ENCODE measurements around the gene CNKSR3. TPM values are rescaled to one million over a fixed set of nuclear protein-coding genes. Genes with fewer than 3 reads are reported as not detected.

Gene CNKSR3
- total RNA-seq, 2 donors from 2014 or later = 9.3 to 13.2 TPM

DNA sequence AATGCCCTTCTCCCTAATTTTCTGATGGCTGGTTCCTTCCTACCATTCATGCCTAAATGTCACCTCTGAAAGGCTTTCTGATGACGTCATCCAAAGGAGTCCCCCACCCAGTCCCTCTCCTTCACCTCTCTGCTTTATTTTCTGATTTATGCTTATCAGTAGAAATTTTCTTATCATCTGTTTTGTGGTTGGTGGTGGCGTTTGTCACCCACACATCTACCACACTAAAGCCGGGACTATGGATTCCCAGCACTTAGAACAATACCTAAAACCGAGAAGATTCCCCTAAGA lies 9.0 kb downstream of the CNKSR3 start:
- no peaks in the 10 kb centered on the region for H3K27me3 ChIP-seq
- H3K36me3 ChIP-seq (replicated peaks in 1 of 2; ENCODE audit: insufficient read depth in 1 of 2, low read depth in 2 of 2) = no peaks in the 10 kb centered on the region
- H3K4me3 ChIP-seq = no peak overlapping the region
- intact Hi-C loops (cut with DNase I) = loop anchor here (10.0 kb wide), 1 partner anchor 87 kb away; no protein-coding TSS in a partner anchor
- WGBS, 2 donors = 58 to 66% methylated on average over 4 of the region's 4 CpGs
- H3K27ac ChIP-seq = peak overlapping the region in 2 of 4 donors; percentile 7 to 20
- no peaks in the 10 kb centered on the region for H3K9me3 ChIP-seq
- no peak for DNase-seq
- no peak for TF ChIP-seq POLR2A (IDR thresholded peaks at IDR 0.05)
- TF ChIP-seq, protein P1, sequence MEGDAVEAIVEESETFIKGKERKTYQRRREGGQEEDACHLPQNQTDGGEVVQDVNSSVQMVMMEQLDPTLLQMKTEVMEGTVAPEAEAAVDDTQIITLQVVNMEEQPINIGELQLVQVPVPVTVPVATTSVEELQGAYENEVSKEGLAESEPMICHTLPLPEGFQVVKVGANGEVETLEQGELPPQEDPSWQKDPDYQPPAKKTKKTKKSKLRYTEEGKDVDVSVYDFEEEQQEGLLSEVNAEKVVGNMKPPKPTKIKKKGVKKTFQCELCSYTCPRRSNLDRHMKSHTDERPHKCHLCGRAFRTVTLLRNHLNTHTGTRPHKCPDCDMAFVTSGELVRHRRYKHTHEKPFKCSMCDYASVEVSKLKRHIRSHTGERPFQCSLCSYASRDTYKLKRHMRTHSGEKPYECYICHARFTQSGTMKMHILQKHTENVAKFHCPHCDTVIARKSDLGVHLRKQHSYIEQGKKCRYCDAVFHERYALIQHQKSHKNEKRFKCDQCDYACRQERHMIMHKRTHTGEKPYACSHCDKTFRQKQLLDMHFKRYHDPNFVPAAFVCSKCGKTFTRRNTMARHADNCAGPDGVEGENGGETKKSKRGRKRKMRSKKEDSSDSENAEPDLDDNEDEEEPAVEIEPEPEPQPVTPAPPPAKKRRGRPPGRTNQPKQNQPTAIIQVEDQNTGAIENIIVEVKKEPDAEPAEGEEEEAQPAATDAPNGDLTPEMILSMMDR (IDR thresholded peaks at IDR 0.05) = no peak
- peak; percentile 22 for ATAC-seq
- H3K4me1 ChIP-seq = peaks cover 68% of the 10 kb centered on the region

DNA sequence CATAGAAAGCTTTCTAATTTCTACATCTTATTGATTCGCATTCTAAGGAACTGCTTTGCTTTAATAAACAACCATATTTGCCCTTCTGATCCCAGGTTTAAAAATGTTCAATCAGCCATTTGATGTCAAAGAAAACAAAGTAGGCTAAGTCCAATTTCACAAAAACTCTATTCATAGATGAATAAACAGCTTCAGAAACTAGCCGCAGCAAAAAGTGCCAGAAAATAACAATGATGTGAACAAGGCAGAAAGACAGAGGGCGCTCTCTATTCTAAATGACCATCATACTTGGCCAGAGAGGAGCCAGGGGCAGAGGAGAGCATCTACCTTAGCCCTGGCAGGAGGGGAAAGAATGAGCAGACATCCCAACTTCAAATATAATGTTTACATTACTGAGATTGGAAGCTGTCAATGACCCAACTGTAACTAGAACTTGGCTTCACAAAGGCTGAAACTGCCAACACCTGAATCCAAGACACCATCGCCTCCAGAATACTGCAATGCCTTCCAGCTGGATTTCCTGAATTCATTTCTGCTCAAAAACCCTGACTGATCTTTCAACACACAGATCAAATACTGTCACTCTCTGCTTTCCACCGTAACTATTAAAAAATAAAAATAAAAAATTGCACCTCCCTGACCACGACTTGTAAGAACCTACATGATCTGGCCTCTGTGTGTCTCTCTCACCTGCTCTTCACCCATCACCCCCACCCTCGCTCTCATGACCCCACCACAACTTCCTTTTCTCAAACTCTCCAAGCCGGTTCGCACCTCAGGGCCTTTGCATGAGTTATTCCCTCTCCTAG lies 9.5 kb downstream of the CNKSR3 start:
- Histone ChIP-seq H3K9me3 (no peaks in the 10 kb centered on the region), H3K27me3 (no peaks in the 10 kb centered on the region), H3K36me3 (replicated peaks in 1 of 2; ENCODE audit: insufficient read depth in 1 of 2, low read depth in 2 of 2) (no peaks in the 10 kb centered on the region), H3K27ac (peak overlapping the region in 2 of 4 donors; percentile 7 to 20), H3K4me3 (no peak overlapping the region), H3K4me1 (peaks cover 62% of the 10 kb centered on the region)
- ATAC-seq (peak; percentile 49), DNase-seq (peak in 2 of 4 donors; percentile 19 to 25)
- 68% methylated on average over 9 of the region's 9 CpGs for WGBS, 2 donors
- intact Hi-C loops (cut with DNase I) = loop anchor here (10.0 kb wide), 1 partner anchor 86 kb away; no protein-coding TSS in a partner anchor
- TF ChIP-seq POLR2A (IDR thresholded peaks at IDR 0.05) = no peak
- TF ChIP-seq, protein P1 (IDR thresholded peaks at IDR 0.05) = peak in 6 of 7 experiments; percentile 32 to 54 (median 44)

DNA sequence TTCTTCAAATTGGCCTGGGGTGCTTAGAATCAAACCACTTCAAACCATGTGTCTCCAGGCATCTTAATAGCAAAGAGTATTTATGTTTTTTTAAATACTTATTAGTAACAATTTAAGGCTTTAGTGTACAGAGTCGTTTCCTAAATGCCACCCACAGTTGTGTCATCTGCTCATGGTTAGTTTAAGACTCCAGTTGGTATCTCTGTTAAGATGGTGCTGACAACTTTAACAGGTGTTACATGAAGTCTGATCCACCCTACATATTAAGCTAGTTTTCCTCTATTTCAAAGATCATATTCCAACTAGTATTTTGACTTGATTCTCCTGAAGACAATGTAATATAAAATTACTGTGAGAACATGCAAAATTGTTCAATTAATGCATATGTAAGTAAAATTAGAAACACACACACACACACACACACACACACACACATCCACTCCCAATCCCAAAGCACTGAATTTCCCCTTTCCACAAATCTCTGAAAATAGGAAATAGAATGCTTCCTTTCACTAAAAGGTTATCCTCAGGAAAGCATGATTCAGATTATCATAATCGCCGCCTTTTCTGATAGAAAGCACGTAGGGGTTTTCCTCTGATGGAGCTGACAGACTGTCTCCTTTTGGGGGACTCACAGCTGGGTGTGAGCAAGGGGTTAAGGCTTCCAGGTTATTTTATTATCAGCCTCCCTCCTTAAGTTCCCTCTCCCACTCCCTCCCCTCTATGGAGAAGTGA lies 10.5 kb downstream of the CNKSR3 start:
- H3K4me1 ChIP-seq = peaks cover 63% of the 10 kb centered on the region
- intact Hi-C loops (cut with DNase I) = loop anchor here (10.0 kb wide), 1 partner anchor 85 kb away; no protein-coding TSS in a partner anchor
- WGBS, 2 donors = 33 to 35% methylated on average over 4 of the region's 4 CpGs
- no peaks in the 10 kb centered on the region for H3K36me3 ChIP-seq (replicated peaks in 1 of 2; ENCODE audit: insufficient read depth in 1 of 2, low read depth in 2 of 2)
- H3K4me3 ChIP-seq = no peak overlapping the region
- no peak overlapping the region for H3K27ac ChIP-seq
- no peaks in the 10 kb centered on the region for H3K9me3 ChIP-seq
- ATAC-seq (no peak), DNase-seq (no peak)
- no peak for TF ChIP-seq POLR2A (IDR thresholded peaks at IDR 0.05)
- TF ChIP-seq, protein P1 (IDR thresholded peaks at IDR 0.05) = no peak
- H3K27me3 ChIP-seq = no peaks in the 10 kb centered on the region

GRCh38 chr6:154498340-154498934 lies 12.0 kb downstream of the CNKSR3 start:
- DNase-seq = no peak
- Histone ChIP-seq H3K9me3 (no peaks in the 10 kb centered on the region), H3K4me3 (no peak overlapping the region), H3K27me3 (no peaks in the 10 kb centered on the region), H3K36me3 (replicated peaks in 1 of 2; ENCODE audit: insufficient read depth in 1 of 2, low read depth in 2 of 2) (no peaks in the 10 kb centered on the region), H3K27ac (no peak overlapping the region), H3K4me1 (peaks cover 58% of the 10 kb centered on the region)
- intact Hi-C loops (cut with DNase I) = no loop called here
- WGBS, 2 donors = 74 to 75% methylated on average over 6 of the region's 6 CpGs
- TF ChIP-seq, protein P1 (IDR thresholded peaks at IDR 0.05) = no peak
- TF ChIP-seq POLR2A (IDR thresholded peaks at IDR 0.05) = no peak
- ATAC-seq = no peak

All from body of pancreas (tissue), 4 donors.